ENCODE results near the gene ATG3.

The ATG3 gene

GRCh38 chr3:112561734-112562529 lies at the start of gene ATG3, which contains the start of gene SLC35A5 (continued):
- no peak for TF ChIP-seq ZNF280D (tag by site-specific recombination; IDR thresholded peaks at IDR 0.05)
- no peak for TF ChIP-seq ZNF18 (tag by site-specific recombination; IDR thresholded peaks at IDR 0.05)
- no peak for TF ChIP-seq ZFP3 (tag by site-specific recombination; IDR thresholded peaks at IDR 0.05; ENCODE audit: low read depth)
- no peak for TF ChIP-seq ZNF704 (tag by site-specific recombination; IDR thresholded peaks at IDR 0.05)
- no peak for TF ChIP-seq BCL6B (tag by site-specific recombination; IDR thresholded peaks at IDR 0.05)
- TF ChIP-seq ZNF558 (tag by site-specific recombination; IDR thresholded peaks at IDR 0.05): no peak
- TF ChIP-seq ZNF184 (tag by site-specific recombination; IDR thresholded peaks at IDR 0.05): no peak
- no peak for TF ChIP-seq ZNF426 (tag by site-specific recombination; IDR thresholded peaks at IDR 0.05)
- TF ChIP-seq ZNF639 (tag by site-specific recombination; IDR thresholded peaks at IDR 0.05): no peak; the same call in 1 of the 2 replicates
- TF ChIP-seq REPIN1 (tag by site-specific recombination; IDR thresholded peaks at IDR 0.05; ENCODE audit: low read depth): no peak
- TF ChIP-seq KLF1 (tag by site-specific recombination; IDR thresholded peaks at IDR 0.05): peak; percentile 50
- no peak for TF ChIP-seq ZNF112 (tag by site-specific recombination; IDR thresholded peaks at IDR 0.05)
- TF ChIP-seq ZFHX2 (tag by site-specific recombination; conservative IDR thresholded peaks at IDR 0.05): peak; percentile 80
- no peak for TF ChIP-seq MYNN (tag by site-specific recombination; IDR thresholded peaks at IDR 0.05; ENCODE audit: borderline replicate concordance)
- peak; percentile 97 for TF ChIP-seq KLF16 (tag by site-specific recombination; IDR thresholded peaks at IDR 0.05)
- peak; percentile 97 for TF ChIP-seq KLF10 (tag by site-specific recombination; IDR thresholded peaks at IDR 0.05)
- TF ChIP-seq ZBTB49 (tag by site-specific recombination; IDR thresholded peaks at IDR 0.05; ENCODE audit: low read depth): no peak
- no peak for TF ChIP-seq ZNF768 (tag by site-specific recombination; IDR thresholded peaks at IDR 0.05)
- TF ChIP-seq ZNF48 (tag by site-specific recombination; IDR thresholded peaks at IDR 0.05): no peak
- no peak for TF ChIP-seq ZNF174 (tag by site-specific recombination; IDR thresholded peaks at IDR 0.05)
- no peak for TF ChIP-seq YY1 (tag by site-specific recombination; IDR thresholded peaks at IDR 0.05)
- TF ChIP-seq ZNF19 (tag by site-specific recombination; IDR thresholded peaks at IDR 0.05; ENCODE audit: low read depth): no peak
- no peak for TF ChIP-seq ZNF658 (tag by site-specific recombination; IDR thresholded peaks at IDR 0.05)
- TF ChIP-seq ZBTB7A (tag by site-specific recombination; IDR thresholded peaks at IDR 0.05; ENCODE audit: low read depth): 0 out of 2 replicates have a peak, but pooled peaks have one; percentile 26
- no peak for TF ChIP-seq MZF1 (tag by site-specific recombination; IDR thresholded peaks at IDR 0.05; ENCODE audit: borderline replicate concordance)
- no peak for TF ChIP-seq ZNF350 (tag by site-specific recombination; IDR thresholded peaks at IDR 0.05)
- no peak for TF ChIP-seq SETDB1 (IDR thresholded peaks at IDR 0.05; ENCODE audit: insufficient read length, low read length)
- TF ChIP-seq ZNF311 (tag by site-specific recombination; IDR thresholded peaks at IDR 0.05; ENCODE audit: borderline replicate concordance): no peak
